H1 (cell line): ENCODE data around the gene ITGA3. TPM values are rescaled to one million over a fixed set of nuclear protein-coding genes. Genes with fewer than 3 reads are reported as not detected.

Experiments used
- CTCF ChIA-PET: fragments of 300-600 bp; sonication (Branson Sonifier 250); formaldehyde crosslinking; loops from one replicate; lab custom pipeline; 2021; ENCODE audit not compliant: partially characterized antibody; lab: Charles Lee
- POLR2A ChIA-PET: fragments of 300-600 bp; sonication (Branson Sonifier 250); formaldehyde crosslinking; loops from one replicate; lab custom pipeline; 2021; ENCODE audit warnings: inconsistent platforms; ENCODE audit not compliant: partially characterized antibody; lab: Charles Lee
- DNase-seq, 2 experiments: peaks; one replicate each; pipeline versions ENCODE4 v3.0.0 to v3.0.0-alpha.2; 2010 to 2022; ENCODE audit warnings: low spot score in 2 of 2, low read depth in 1 of 2, mixed read lengths in 1 of 2
- FAIRE-seq: peaks from 2 replicates; lab custom pipeline; 2011; peaks lifted over from hg19 to GRCh38; lab: Jason Lieb, UNC
- H2AFZ ChIP-seq: 2 replicates; pipeline ENCODE4 v1.8.1; 2012; ENCODE audit warnings: low read length, inconsistent platforms
- H2AK5ac ChIP-seq: 2 replicates; pipeline ENCODE4 v1.6.1; 2013; ENCODE audit warnings: low read depth, low read length
- H2BK120ac ChIP-seq: replicated peaks from 2 replicates; pipeline ENCODE3; 2013; ENCODE audit warnings: low read depth, low read length, inconsistent platforms
- H2BK12ac ChIP-seq: 2 replicates; pipeline ENCODE4 v1.6.1; 2013; ENCODE audit warnings: low read depth, low read length
- H2BK15ac ChIP-seq: 2 replicates; pipeline ENCODE4 v1.6.1; 2013; ENCODE audit warnings: low read length
- H2BK20ac ChIP-seq: 2 replicates; pipeline ENCODE4 v1.6.1; 2013; ENCODE audit warnings: low read length
- H2BK5ac ChIP-seq: 2 replicates; pipeline ENCODE4 v1.6.1; 2013; ENCODE audit warnings: low read depth, low read length
- H3K14ac ChIP-seq: 2 replicates; pipeline ENCODE4 v1.6.1; 2013; ENCODE audit warnings: inconsistent platforms; ENCODE audit not compliant: insufficient read length
- H3K18ac ChIP-seq: 2 replicates; pipeline ENCODE4 v1.6.1; 2013; ENCODE audit warnings: low read length; ENCODE audit errors: extremely low read depth
- H3K23ac ChIP-seq: 2 replicates; pipeline ENCODE4 v1.6.1; 2013; ENCODE audit warnings: inconsistent platforms; ENCODE audit not compliant: insufficient read length
- H3K23me2 ChIP-seq: 2 replicates; pipeline ENCODE4 v1.6.1; 2013; ENCODE audit warnings: low read depth, low read length
- H3K27ac ChIP-seq: 2 replicates; pipeline ENCODE4 v1.6.1; 2011; ENCODE audit warnings: low read depth, low read length, inconsistent platforms
- H3K27me3 ChIP-seq, 4 experiments: replicated peaks in 1 of 4; 1 replicate in 1 of 4; 2 replicates in 3 of 4; pipeline versions ENCODE4 v1.6.1 to v1.8.1; 2011 to 2013; ENCODE audit warnings: low read length in 3 of 4, mild to moderate bottlenecking in 3 of 4, inconsistent platforms in 2 of 4, mixed read lengths in 2 of 4, moderate library complexity in 1 of 4; ENCODE audit not compliant: control insufficient read depth in 3 of 4, insufficient read depth in 3 of 4; ENCODE audit errors: extremely low read depth in 1 of 4
- H3K36me3 ChIP-seq, 4 experiments: 2 replicates each; pipeline versions ENCODE4 v1.6.1 to v1.8.1; 2011 to 2013; ENCODE audit warnings: mild to moderate bottlenecking in 4 of 4, low read length in 3 of 4, moderate library complexity in 2 of 4, control low read depth in 1 of 4, inconsistent platforms in 1 of 4; ENCODE audit not compliant: insufficient read depth in 4 of 4, control insufficient read depth in 2 of 4
- H3K4ac ChIP-seq: replicated peaks from 2 replicates; pipeline ENCODE3; 2013; ENCODE audit warnings: low read length, low read depth, mixed read lengths, inconsistent platforms; ENCODE audit not compliant: insufficient read length
- H3K4me1 ChIP-seq, 4 experiments: replicated peaks in 1 of 4; 1 replicate in 1 of 4; 2 replicates in 3 of 4; pipeline versions ENCODE4 v1.6.1 to v1.8.1; 2011 to 2013; ENCODE audit warnings: low read length in 3 of 4, inconsistent platforms in 2 of 4, mixed read lengths in 1 of 4; ENCODE audit not compliant: insufficient read depth in 4 of 4, control insufficient read depth in 3 of 4
- H3K4me2 ChIP-seq, 2 experiments: 2 replicates each; pipeline versions ENCODE4 v1.6.1 to v1.8.1; 2011 to 2013; ENCODE audit warnings: low read depth in 2 of 2, low read length in 2 of 2, control low read depth in 1 of 2, inconsistent platforms in 1 of 2, mild to moderate bottlenecking in 1 of 2; ENCODE audit not compliant: insufficient read depth in 1 of 2
- H3K4me3 ChIP-seq, 4 experiments: fragments of 200-600, 300-600 bp in 1 of 4; sonication (generic), shearing (Covaris generic), sonication (Bioruptor Twin) in 1 of 4; 2 replicates each; pipeline versions ENCODE4 v1.5.1 to v1.8.1; 2011 to 2016; ENCODE audit warnings: low read length in 4 of 4, low read depth in 3 of 4, control low read depth in 2 of 4, inconsistent platforms in 2 of 4, mild to moderate bottlenecking in 2 of 4, mixed read lengths in 1 of 4, moderate library complexity in 1 of 4; ENCODE audit not compliant: insufficient read depth in 2 of 4; ENCODE audit errors: extremely low read depth in 1 of 4
- H3K56ac ChIP-seq: replicated peaks from 2 replicates; pipeline ENCODE3; 2013; ENCODE audit warnings: low read depth, mild to moderate bottlenecking, mixed read lengths, low read length, inconsistent platforms; ENCODE audit not compliant: insufficient read length
- H3K79me1 ChIP-seq: 2 replicates; pipeline ENCODE4 v1.6.1; 2013; ENCODE audit warnings: low read depth, low read length, control low read depth
- H3K79me2 ChIP-seq, 2 experiments: 2 replicates each; pipeline versions ENCODE4 v1.6.1 to v1.8.1; 2012 to 2013; ENCODE audit warnings: low read length in 2 of 2, mild to moderate bottlenecking in 2 of 2, inconsistent platforms in 1 of 2; ENCODE audit not compliant: insufficient read depth in 2 of 2, control insufficient read depth in 1 of 2
- H3K9ac ChIP-seq, 4 experiments: replicated peaks in 1 of 4; 1 replicate in 1 of 4; 2 replicates in 3 of 4; pipeline versions ENCODE4 v1.6.1 to v1.8.1; 2011 to 2013; ENCODE audit warnings: low read depth in 3 of 4, low read length in 3 of 4, control low read depth in 2 of 4, mild to moderate bottlenecking in 2 of 4, moderate library complexity in 2 of 4, inconsistent platforms in 1 of 4; ENCODE audit errors: extremely low read depth in 1 of 4
- H3K9me3 ChIP-seq, 2 experiments: 2 replicates each; pipeline versions ENCODE4 v1.6.1 to v1.8.1; 2012 to 2013; ENCODE audit warnings: mild to moderate bottlenecking in 2 of 2, moderate library complexity in 2 of 2, control low read depth in 1 of 2, inconsistent platforms in 1 of 2, low read depth in 1 of 2, low read length in 1 of 2, mixed read lengths in 1 of 2; ENCODE audit not compliant: insufficient read depth in 2 of 2
- H4K20me1 ChIP-seq, 2 experiments: replicated peaks in 1 of 2; 2 replicates each; pipeline versions ENCODE3 to v1.8.1; 2011 to 2013; ENCODE audit warnings: inconsistent platforms in 2 of 2, low read length in 2 of 2, mild to moderate bottlenecking in 1 of 2; ENCODE audit not compliant: insufficient read depth in 2 of 2, control insufficient read depth in 1 of 2
- H4K5ac ChIP-seq: 2 replicates; pipeline ENCODE4 v1.6.1; 2013; ENCODE audit warnings: low read length, low read depth, mixed read lengths, inconsistent platforms; ENCODE audit not compliant: insufficient read length
- H4K8ac ChIP-seq: 2 replicates; pipeline ENCODE4 v1.8.0; 2013; ENCODE audit warnings: mild to moderate bottlenecking, moderate library complexity, low read length, inconsistent platforms; ENCODE audit not compliant: insufficient read depth; ENCODE audit errors: extremely low read depth
- H4K91ac ChIP-seq: replicated peaks from 2 replicates; pipeline ENCODE3; 2013; ENCODE audit warnings: low read length, mixed read lengths, inconsistent platforms; ENCODE audit not compliant: insufficient read length
- EZH2 ChIP-seq: fragments of 200-600 bp; sonication (generic); IDR thresholded peaks from 2 replicates; pipeline ENCODE4 v1.7.1; 2012; ENCODE audit warnings: low read depth, mild to moderate bottlenecking, moderate library complexity, low read length, inconsistent platforms; ENCODE audit not compliant: severe bottlenecking
- JUN ChIP-seq: IDR thresholded peaks from 2 replicates; pipeline ENCODE4 v1.6.1; 2011; ENCODE audit warnings: low read depth, mild to moderate bottlenecking, improper control_type of control experiment, low read length
- MAFK ChIP-seq: IDR thresholded peaks from 2 replicates; pipeline ENCODE4 v1.6.1; 2012; ENCODE audit warnings: low read depth, mild to moderate bottlenecking, improper control_type of control experiment, low read length
- NANOG ChIP-seq: IDR thresholded peaks from 2 replicates; pipeline ENCODE4 v1.6.1; 2011; ENCODE audit warnings: low read length, low read depth, mild to moderate bottlenecking, inconsistent platforms; ENCODE audit not compliant: insufficient read depth, poor library complexity, severe bottlenecking
- NRF1 ChIP-seq: IDR thresholded peaks from 2 replicates; pipeline ENCODE4 v1.6.1; 2011; ENCODE audit warnings: mild to moderate bottlenecking, low read depth, low read length, improper control_type of control experiment
- POLR2A ChIP-seq, 2 experiments: IDR thresholded peaks; 1 replicate in 1 of 2; 2 replicates in 1 of 2; pipeline ENCODE4 v1.6.1; 2011; ENCODE audit warnings: low read depth in 2 of 2, low read length in 2 of 2, mild to moderate bottlenecking in 2 of 2; ENCODE audit errors: control extremely low read depth in 1 of 2
- RAD21 ChIP-seq, 2 experiments: IDR thresholded peaks in 1 of 2; conservative IDR thresholded peaks in 1 of 2; 2 replicates each; pipeline ENCODE4 v1.6.1; 2011; ENCODE audit warnings: low read depth in 2 of 2, low read length in 2 of 2, improper control_type of control experiment in 1 of 2, inconsistent platforms in 1 of 2, mild to moderate bottlenecking in 1 of 2, moderate library complexity in 1 of 2
- SUZ12 ChIP-seq: fragments of 200-600 bp; sonication (generic); IDR thresholded peaks from 2 replicates; pipeline ENCODE4 v1.6.1; 2012; ENCODE audit warnings: mild to moderate bottlenecking, inconsistent platforms, low read length, moderate library complexity, mixed read lengths
- TBP ChIP-seq: IDR thresholded peaks from 2 replicates; pipeline ENCODE4 v1.6.1; 2011; ENCODE audit warnings: low read depth, low read length, improper control_type of control experiment
- WGBS, 2 experiments: shearing (Covaris generic) in 1 of 2; methylation state at CpG; one replicate each; pipeline versions ENCODE4 v1.1.6 to v1.1.7; 2013 to 2015; ENCODE audit warnings: low lambda C conversion rate in 2 of 2, mixed read lengths in 2 of 2, inconsistent platforms in 1 of 2, low coverage in 1 of 2, missing lambda C conversion rate in 1 of 2; ENCODE audit not compliant: insufficient replicate concordance in 2 of 2, insufficient coverage in 1 of 2, insufficient read length in 1 of 2; ENCODE audit errors: extremely low coverage in 1 of 2, missing lambda C conversion rate in 1 of 2; 5-methylcytosine and 5-hydroxymethylcytosine counted together
- polyA plus RNA-seq, 7 experiments: library from polyadenylated mRNA; depleted of rRNA in 3 of 7; stranded (reverse) in 5 of 7; unstranded in 2 of 7; fragments of >200 nt in 5 of 7; fragments of 200-250 nt in 2 of 7; gene quantifications; 1 replicate in 5 of 7; 2 replicates in 1 of 7; 4 replicates in 1 of 7; pipeline versions ENCODE4 v1.2.1 to v1.2.3, GENCODE V29; 2011 to 2013; ENCODE audit warnings: missing spikeins in 2 of 7, mixed read lengths in 2 of 7
- total RNA-seq: library from RNA; stranded (reverse); fragmentation: NEBNext Ultra II Directional; extraction: Animal tissue kit (Norgen Biotek cat#: 25700); gene quantifications from 2 replicates; pipeline ENCODE4 v1.2.1, GENCODE V29; 2021
- TF ChIP-seq, protein P1 (sequence below): IDR thresholded peaks from 2 replicates; pipeline ENCODE4 v1.6.1; 2011; ENCODE audit warnings: low read depth, mild to moderate bottlenecking, low read length; ENCODE audit not compliant: insufficient read depth
- TF ChIP-seq, protein P2 (sequence below): IDR thresholded peaks from 2 replicates; pipeline ENCODE4 v1.6.1; 2012; ENCODE audit warnings: inconsistent platforms

The ITGA3 gene
- total and polyA plus RNA-seq, 2 of the 8 experiments (the other 6 are each of a cell fraction or from before 2014, with no cell fraction given), result 24.0 to 24.2 TPM

DNA sequence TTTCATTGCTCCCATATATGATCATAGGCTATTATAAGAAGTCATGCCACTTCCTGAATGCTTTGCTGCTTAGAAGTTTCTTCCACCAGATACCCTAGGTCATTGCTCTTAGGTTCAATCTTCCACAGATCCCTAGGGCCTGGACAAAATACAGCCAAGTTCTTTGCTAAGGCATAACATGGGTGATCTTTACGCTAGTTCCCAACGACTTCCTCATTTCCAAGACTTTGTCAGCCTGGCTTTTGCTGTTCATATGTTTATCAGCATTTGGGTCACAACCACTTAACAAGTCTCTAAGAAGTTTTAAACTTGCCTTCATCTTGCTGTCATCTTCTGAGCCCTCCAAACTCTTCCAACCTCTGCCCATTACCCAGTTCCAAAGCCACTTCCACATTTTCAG lies 40.8 kb upstream of the ITGA3 start:
- no peak overlapping the region for H4K5ac ChIP-seq
- H3K9me3 ChIP-seq, result peaks cover 16 to 21% of the 10 kb centered on the region in 2 experiments
- 86% methylated on average over 2 of the region's 2 CpGs; no CpG with 5 or more reads in 1 of the 2 experiments for WGBS, 2 experiments
- no peaks in the 10 kb centered on the region for H3K27me3 ChIP-seq
- POLR2A ChIA-PET, result no interaction called here
- FAIRE-seq, result no peak
- H2AK5ac ChIP-seq, result no peak overlapping the region
- H3K79me1 ChIP-seq, result no peaks in the 10 kb centered on the region
- H3K18ac ChIP-seq, result no peak overlapping the region
- no peak overlapping the region for H3K4me3 ChIP-seq
- H3K4ac ChIP-seq, result no peak overlapping the region
- H3K36me3 ChIP-seq, result no peaks in the 10 kb centered on the region
- H2BK20ac ChIP-seq, result no peak overlapping the region
- no peak overlapping the region for H3K4me2 ChIP-seq
- H3K56ac ChIP-seq, result no peak overlapping the region
- no peak overlapping the region for H2BK120ac ChIP-seq
- no peaks in the 10 kb centered on the region for H4K20me1 ChIP-seq
- no peaks in the 10 kb centered on the region for H3K23me2 ChIP-seq
- H4K8ac ChIP-seq, result no peak overlapping the region
- H4K91ac ChIP-seq, result no peak overlapping the region
- H3K4me1 ChIP-seq, result no peaks in the 10 kb centered on the region
- no peak overlapping the region for H3K14ac ChIP-seq
- TF ChIP-seq RAD21 (IDR thresholded peaks at IDR 0.05 in 1 of 2, conservative IDR thresholded peaks at IDR 0.05 in 1 of 2; ENCODE audit: low read depth in 2 of 2, low read length in 2 of 2) (no peak), SUZ12 (no peak), NRF1 (no peak), EZH2 (no peak), NANOG (no peak), JUN (no peak), TBP (no peak), MAFK (no peak), POLR2A (IDR thresholded peaks at IDR 0.05; ENCODE audit: control extremely low read depth in 1 of 2, low read depth in 2 of 2, low read length in 2 of 2) (no peak)
- TF ChIP-seq, protein P1, sequence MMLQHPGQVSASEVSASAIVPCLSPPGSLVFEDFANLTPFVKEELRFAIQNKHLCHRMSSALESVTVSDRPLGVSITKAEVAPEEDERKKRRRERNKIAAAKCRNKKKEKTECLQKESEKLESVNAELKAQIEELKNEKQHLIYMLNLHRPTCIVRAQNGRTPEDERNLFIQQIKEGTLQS, result no peak
- TF ChIP-seq, protein P2, sequence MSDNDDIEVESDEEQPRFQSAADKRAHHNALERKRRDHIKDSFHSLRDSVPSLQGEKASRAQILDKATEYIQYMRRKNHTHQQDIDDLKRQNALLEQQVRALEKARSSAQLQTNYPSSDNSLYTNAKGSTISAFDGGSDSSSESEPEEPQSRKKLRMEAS, result no peak
- H2AFZ ChIP-seq, result no peak overlapping the region
- no peak overlapping the region for H3K27ac ChIP-seq
- H3K79me2 ChIP-seq, result no peaks in the 10 kb centered on the region
- H3K23ac ChIP-seq, result no peak overlapping the region
- H3K9ac ChIP-seq, result no peak overlapping the region
- H2BK12ac ChIP-seq, result no peak overlapping the region
- H2BK5ac ChIP-seq, result no peak overlapping the region
- CTCF ChIA-PET, result interaction anchor here (0.8 to 2.6 kb wide), 5 partner anchors 12 to 114 kb away, joined by 3 to 9 read pairs (median 6); no protein-coding TSS in a partner anchor
- DNase-seq, result no peak
- H2BK15ac ChIP-seq, result no peak overlapping the region
